MM.1S (cell line): ENCODE data around the gene SENP7.
"Not testable (repeated sequence)": the region's sequence is repeated elsewhere in the genome, so short reads cannot be mapped to it uniquely, and the experiment has no call there.

Experiments
- EZH2 ChIP-seq: fragments of 300-600 bp; sonication (generic); optimal IDR thresholded peaks from 2 replicates; pipeline ENCODE3; 2017; ENCODE audit warnings: low read depth, mild to moderate bottlenecking, antibody characterized with exemption, low read length, mixed read lengths
- TF ChIP-seq, protein P1 (sequence below): fragments of 300-600 bp; sonication (generic); IDR thresholded peaks from 2 replicates; pipeline ENCODE4 v1.5.1; 2016; ENCODE audit warnings: antibody characterized with exemption, low read length, mixed read lengths

DNA sequence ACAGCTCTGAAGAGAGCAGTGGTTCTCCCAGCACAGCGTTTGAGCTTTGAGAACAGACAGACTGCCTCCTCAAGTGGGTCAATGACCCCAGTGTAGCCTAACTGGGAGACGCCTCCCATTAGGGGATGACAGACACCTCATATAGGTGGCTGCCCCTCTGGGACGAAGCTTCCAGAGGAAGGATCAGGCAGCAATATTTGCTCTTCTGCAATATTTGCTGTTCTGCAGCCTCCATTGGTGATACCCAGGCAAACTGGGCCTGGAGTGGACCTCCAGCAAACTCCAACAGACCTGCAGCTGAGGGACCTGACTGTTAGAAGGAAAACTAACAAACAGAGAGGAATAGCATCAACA lies 45.7 kb downstream of the SENP7 start:
- TF ChIP-seq, protein P1, sequence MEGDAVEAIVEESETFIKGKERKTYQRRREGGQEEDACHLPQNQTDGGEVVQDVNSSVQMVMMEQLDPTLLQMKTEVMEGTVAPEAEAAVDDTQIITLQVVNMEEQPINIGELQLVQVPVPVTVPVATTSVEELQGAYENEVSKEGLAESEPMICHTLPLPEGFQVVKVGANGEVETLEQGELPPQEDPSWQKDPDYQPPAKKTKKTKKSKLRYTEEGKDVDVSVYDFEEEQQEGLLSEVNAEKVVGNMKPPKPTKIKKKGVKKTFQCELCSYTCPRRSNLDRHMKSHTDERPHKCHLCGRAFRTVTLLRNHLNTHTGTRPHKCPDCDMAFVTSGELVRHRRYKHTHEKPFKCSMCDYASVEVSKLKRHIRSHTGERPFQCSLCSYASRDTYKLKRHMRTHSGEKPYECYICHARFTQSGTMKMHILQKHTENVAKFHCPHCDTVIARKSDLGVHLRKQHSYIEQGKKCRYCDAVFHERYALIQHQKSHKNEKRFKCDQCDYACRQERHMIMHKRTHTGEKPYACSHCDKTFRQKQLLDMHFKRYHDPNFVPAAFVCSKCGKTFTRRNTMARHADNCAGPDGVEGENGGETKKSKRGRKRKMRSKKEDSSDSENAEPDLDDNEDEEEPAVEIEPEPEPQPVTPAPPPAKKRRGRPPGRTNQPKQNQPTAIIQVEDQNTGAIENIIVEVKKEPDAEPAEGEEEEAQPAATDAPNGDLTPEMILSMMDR = not testable (repeated sequence)
- not testable (repeated sequence) for TF ChIP-seq EZH2
